Ovary (tissue), 3 donors: ENCODE measurements around the gene MAPK8IP3.

ENCODE experiments used
- POLR2A ChIP-seq: fragments of 450-650 bp; IDR thresholded peaks from one replicate; pipeline ENCODE4 v1.6.1; 2017; ENCODE audit warnings: antibody characterized with exemption, mild to moderate bottlenecking, moderate library complexity
- TF ChIP-seq, protein P1 (sequence below), 3 donors: fragments of 450-650 bp in 2 of 3; fragments of 200-600 bp in 1 of 3; IDR thresholded peaks; one replicate each; pipeline versions ENCODE4 v1.5.1 to v1.8.0; 2016 to 2022; ENCODE audit warnings: antibody characterized with exemption in 3 of 3, mild to moderate bottlenecking in 1 of 3
- donor health status: DM: no; HTN: no; CAD: no.

- TF ChIP-seq, protein P1, sequence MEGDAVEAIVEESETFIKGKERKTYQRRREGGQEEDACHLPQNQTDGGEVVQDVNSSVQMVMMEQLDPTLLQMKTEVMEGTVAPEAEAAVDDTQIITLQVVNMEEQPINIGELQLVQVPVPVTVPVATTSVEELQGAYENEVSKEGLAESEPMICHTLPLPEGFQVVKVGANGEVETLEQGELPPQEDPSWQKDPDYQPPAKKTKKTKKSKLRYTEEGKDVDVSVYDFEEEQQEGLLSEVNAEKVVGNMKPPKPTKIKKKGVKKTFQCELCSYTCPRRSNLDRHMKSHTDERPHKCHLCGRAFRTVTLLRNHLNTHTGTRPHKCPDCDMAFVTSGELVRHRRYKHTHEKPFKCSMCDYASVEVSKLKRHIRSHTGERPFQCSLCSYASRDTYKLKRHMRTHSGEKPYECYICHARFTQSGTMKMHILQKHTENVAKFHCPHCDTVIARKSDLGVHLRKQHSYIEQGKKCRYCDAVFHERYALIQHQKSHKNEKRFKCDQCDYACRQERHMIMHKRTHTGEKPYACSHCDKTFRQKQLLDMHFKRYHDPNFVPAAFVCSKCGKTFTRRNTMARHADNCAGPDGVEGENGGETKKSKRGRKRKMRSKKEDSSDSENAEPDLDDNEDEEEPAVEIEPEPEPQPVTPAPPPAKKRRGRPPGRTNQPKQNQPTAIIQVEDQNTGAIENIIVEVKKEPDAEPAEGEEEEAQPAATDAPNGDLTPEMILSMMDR (IDR thresholded peaks at IDR 0.05) = no peak
- no peak for TF ChIP-seq POLR2A
Measured at GRCh38 chr16:1687427-1688316, 18.3 kb upstream of the MAPK8IP3 start.
